Upper lobe of left lung (tissue), 4 donors: ENCODE measurements around the gene LMBRD2.

Experiments used
- CTCF ChIP-seq, 6 experiments: fragments of 450-650 bp in 4 of 6; fragments of 200-600 bp in 2 of 6; sonication (generic) in 2 of 6; IDR thresholded peaks; one replicate each; pipeline ENCODE4 v1.5.1; 2016 to 2019; ENCODE audit warnings: antibody characterized with exemption in 6 of 6
- EP300 ChIP-seq, 4 donors: sonication (generic); formaldehyde crosslinking; IDR thresholded peaks; one replicate each; pipeline ENCODE4 v1.5.1; 2017; ENCODE audit warnings: antibody characterized with exemption in 4 of 4, control low read depth in 2 of 4
- POLR2A ChIP-seq, 4 donors: fragments of 450-650 bp; IDR thresholded peaks; one replicate each; pipeline ENCODE4 v1.5.1; 2016 to 2017; ENCODE audit warnings: antibody characterized with exemption in 4 of 4, mild to moderate bottlenecking in 2 of 4

DNA sequence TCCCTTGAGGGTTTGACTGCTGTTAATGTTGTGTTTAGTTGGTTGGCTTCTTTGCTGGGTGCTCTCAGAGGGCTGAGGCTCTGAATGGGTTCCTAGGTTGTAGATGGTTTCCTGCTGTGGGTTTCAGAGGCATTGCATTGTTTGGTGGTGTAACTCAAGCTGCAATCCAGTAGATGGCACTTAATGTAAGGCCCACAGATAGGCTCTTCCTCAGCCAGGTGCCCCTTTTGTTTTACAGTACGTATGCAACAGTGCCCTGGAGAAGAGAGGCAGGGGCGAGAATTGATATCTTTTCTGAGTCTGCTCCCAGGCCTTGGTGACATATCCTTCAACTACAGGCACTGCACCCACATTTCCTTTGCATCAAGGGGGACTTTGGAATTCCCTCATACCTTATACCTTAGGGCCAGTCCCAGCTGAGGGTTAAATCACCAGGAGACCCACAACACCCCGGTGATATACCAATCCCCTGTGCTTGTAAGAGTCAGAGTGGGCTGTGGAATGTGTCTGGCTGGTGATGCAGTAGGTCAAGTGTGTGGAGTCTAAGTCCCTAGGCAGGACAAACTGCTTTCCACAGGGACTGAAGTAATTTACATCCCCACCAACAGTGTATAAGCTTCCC is 78.0 kb downstream of the LMBRD2 start:
- TF ChIP-seq POLR2A (IDR thresholded peaks at IDR 0.05) (no peak), CTCF (IDR thresholded peaks at IDR 0.05) (no peak), EP300 (IDR thresholded peaks at IDR 0.05) (no peak)
